HG03064 (cell line): ENCODE measurements around the gene JUP.

Source experiments
- ATAC-seq: cut with Tn5 transposase; IDR thresholded peaks from one replicate; pipeline ENCODE4 v1.9.1; 2021; ENCODE audit warnings: low read depth; ENCODE audit not compliant: unreplicated experiment

JUP gene

DNA sequence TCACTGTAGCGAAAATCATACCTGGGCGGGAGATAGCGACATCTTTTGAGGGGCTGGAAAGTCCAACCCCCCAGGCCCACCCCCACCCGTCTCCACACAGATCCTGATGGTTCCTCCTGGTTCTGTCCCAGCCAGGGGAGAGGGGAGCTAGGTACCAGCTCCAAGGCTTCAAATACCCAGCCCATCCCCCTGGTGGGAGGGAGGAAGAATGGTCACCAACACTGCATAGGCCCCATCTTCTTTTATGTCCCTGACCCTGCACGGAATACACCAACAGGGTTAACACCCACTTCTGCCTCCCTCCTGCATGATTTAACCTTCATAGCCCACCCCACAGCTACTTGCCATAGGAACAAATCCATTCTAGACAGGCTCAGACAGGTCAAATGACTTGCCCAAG lies 61.4 kb downstream of the JUP start:
- no peak for ATAC-seq

DNA sequence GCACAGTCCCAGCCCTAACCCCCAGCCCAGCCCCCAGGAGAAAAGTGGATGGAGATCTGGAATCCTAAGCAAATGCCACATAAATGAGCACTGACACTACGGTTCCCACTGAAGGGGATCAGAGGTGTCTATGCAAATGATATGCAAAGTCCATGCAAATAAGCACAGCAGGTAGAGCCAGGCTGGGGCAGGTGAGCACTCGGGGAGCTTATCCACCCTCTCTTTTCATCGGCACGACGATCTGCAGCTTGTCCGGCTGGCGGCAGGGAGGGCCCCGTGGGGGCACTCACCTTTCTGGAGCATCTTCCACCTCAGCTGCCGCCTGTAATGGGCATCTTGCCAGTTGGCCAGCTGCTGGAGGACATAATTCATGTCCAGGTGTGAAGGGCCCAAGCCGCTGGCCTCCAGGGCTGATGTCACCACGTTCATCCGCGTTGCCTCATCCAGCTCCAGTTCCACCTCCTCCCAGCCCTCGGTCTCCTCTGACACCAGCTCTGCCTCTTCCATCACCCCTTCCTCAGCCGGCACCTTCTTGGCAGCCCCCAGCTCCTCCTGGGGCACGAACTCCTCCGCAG lies 61.9 kb downstream of the JUP start:
- ATAC-seq: no peak

- ATAC-seq: no peak
Observed at GRCh38 chr17:41723801-41724475, 62.6 kb downstream of the JUP start.

GRCh38 chr17:41722231-41722630 lies 64.3 kb downstream of the JUP start:
- no peak for ATAC-seq

GRCh38 chr17:41718287-41718645 lies 68.2 kb downstream of the JUP start:
- no peak for ATAC-seq

GRCh38 chr17:41717408-41718286 lies 68.9 kb downstream of the JUP start:
- no peak for ATAC-seq

DNA sequence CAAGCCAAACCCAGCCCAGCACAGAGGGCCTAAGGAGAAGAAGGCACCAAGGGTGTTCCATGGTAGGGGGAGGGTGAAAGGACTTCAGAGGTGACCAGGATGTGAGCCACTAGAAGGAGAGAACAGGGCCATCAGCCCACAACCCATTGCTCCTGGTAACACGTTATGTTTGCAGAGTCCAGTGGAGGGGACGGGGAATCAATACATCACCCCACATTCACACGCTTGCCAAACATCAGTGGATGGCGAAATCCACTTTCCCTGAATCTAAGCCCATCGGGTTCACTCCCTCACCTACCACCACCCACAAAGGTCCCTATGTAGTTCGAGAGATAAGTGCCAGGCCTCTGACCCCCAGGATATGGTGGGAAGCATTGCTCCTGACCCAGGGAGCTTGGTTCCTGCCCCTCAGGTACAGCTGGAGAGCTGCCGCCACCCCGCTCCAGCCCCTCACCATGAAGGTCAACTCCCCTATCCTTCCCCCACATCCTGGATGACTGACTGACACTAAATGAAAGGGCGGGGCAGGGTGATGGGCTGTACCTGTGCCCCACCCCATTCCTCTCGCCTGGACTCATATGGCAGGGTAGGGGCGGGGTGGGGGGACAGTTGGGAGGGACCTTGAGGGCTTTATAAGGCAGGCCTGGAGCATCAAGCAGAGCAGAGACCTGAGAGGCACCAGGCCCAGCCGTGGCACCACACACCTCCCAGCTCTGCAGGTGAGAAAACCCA lies 74.7 kb downstream of the JUP start, which contains the start of gene GAST:
GAST (plus strand) TSS at position 663 of the 732 bp plus-strand sequence. CDS start 3,106 bp downstream, outside the sequence.
- ATAC-seq: no peak

GRCh38 chr17:41710472-41711090 lies 75.9 kb downstream of the JUP start:
- no peak for ATAC-seq

- no peak for ATAC-seq
Observed at GRCh38 chr17:41707803-41708669, 78.5 kb downstream of the JUP start.

- no peak for ATAC-seq
Observed at GRCh38 chr17:41705271-41705991, 81.1 kb downstream of the JUP start.
